GM21717 (cell line): Measurements from ENCODE around the gene EPHA10.
"Not testable (repeated sequence)": the region's sequence is repeated elsewhere in the genome, so short reads cannot be mapped to it uniquely, and the experiment has no call there.

Experiments used
- ATAC-seq: cut with Tn5 transposase; IDR thresholded peaks from one replicate; pipeline ENCODE4 v1.9.1; 2021; ENCODE audit warnings: mild to moderate bottlenecking, moderate library complexity; ENCODE audit not compliant: unreplicated experiment

The EPHA10 gene

DNA sequence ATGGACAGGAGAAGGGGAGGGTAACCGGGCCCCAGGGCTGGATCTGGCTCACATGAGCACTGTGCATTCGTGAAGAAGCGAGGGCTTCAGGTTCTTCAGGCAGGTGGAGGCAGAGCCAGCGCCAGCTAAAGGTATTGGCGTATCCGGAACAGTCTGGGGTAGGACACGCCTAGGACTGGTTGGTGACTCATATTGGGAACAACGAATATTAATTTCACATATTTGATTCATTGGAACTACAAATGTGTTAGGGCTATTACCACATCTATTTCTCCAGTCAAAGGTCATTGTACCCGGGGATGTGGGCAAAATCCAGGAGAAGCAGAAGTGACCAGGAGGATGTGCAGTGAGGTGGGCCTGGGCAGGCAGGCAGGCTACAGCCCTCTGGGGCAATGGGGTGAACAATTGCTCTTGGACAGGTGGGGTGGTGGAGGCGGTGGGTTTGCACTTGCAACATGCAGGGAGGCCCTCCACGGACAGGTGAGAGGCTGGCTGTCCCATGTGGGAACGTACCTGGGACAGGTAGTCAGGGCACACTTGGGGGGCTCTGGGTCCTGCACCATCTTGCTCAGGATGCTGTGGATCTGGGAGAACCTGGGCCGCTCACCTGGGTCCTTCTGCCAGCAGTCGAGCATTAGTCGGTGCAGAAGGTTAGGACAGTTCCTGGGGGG lies 45.9 kb downstream of the EPHA10 start:
- ATAC-seq = no peak

- ATAC-seq = no peak
These were observed 46.6 kb downstream of the EPHA10 start for GRCh38 chr1:37718181-37718900.

GRCh38 chr1:37717631-37718030 lies 47.3 kb downstream of the EPHA10 start:
- ATAC-seq = no peak

DNA sequence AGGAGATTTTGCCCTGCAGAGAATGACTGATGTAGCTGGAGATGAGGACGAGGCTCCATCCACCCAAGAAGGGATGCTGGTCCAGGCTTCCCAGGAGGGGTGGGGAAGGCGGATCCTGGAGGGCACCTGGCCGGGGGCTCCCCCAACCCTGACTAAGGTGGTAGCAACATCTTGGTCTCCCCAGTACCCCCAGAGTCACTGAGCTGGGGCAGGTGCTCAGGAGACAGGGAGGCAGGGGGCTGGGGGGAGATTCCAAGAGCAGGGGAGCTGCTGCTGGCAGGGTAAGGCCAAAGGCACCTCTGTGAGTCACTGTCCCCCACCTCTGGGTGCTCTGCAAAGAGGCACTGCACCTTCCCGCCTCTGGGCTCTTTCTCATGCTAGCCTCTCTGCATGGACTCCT lies 48.6 kb downstream of the EPHA10 start:
- no peak for ATAC-seq

DNA sequence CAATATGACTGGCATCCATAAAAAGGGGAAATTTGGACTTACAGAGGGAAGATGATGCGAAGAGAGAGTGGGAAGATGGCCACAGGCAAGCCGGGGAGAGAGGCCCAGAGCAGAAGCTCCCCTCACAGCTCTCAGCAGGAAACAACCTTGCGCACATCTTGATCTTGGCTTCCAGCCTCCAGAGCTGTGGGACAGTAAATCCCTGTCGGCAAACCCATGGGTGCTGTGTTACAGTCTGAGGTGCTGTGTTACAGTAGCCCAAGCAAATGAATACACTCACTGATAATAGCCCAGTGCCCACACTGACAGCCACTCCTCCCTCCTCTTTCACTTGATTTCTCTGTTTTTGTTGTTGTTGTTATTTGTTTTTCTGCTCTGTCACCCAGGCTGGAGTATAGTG lies 50.2 kb downstream of the EPHA10 start:
- ATAC-seq = no peak

- ATAC-seq = no peak
These were observed 50.7 kb downstream of the EPHA10 start for GRCh38 chr1:37714226-37714625.

DNA sequence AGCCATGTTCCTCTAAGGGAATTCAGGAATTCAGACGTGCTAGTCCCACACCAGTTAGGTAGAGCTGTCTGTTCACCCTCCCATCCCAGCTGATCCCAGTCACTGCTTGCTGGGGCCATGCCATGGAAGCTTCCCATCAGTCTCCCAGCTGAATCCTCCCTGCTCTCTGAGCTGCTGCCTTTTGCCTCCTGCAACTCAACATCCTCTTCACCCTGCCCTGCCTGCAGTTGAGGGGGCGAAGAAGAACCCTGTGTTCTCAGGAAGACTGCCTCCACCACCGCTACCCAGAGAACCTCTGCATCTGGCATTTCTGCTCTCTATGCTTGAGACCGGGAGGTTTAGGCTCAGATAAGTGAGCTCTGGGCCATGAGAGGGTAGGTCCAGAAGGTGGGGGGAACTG lies 56.4 kb downstream of the EPHA10 start:
- no peak for ATAC-seq

DNA sequence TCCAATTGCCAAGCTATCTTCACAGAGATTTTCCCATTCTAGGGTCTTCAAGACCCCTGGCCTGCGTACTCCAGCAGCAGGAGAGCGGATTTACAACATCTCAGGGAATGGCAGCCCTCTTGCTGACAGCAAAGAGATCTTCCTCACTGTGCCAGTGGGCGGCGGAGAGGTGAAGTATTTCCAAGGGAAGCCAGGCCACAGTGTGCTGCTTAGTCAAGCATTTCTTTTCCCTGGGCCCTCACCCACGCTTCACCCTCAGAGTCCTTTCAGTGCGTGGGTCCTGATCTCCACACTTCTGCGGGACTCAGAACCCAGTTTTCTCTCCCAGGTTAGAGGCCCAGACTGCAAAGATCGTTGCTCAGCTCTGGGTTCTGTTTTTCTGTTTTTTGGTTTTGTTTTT lies 59.5 kb downstream of the EPHA10 start:
- ATAC-seq = no peak

DNA sequence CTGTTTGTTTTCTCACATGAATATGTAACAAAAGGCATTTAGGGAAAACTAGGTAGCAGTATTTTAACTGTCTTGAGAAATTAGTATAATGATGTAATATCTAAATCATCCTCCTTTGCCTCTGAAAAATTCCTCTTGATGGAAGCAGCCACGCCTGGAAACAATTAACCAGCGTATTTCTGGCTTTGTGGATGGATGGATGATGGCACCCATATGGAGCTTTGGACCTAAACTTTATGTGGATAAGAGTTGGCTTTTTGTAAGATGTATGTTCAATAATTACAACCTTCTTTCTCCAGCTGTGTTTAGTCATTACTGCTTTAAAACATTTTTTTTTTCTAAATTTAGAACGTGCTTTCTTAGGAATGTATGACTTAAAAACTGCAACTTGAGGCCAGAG lies 60.0 kb downstream of the EPHA10 start:
- ATAC-seq = no peak

- no peak for ATAC-seq
These were observed 61.9 kb downstream of the EPHA10 start for GRCh38 chr1:37703061-37703460.

GRCh38 chr1:37701051-37701450 lies 63.9 kb downstream of the EPHA10 start:
- ATAC-seq = no peak

DNA sequence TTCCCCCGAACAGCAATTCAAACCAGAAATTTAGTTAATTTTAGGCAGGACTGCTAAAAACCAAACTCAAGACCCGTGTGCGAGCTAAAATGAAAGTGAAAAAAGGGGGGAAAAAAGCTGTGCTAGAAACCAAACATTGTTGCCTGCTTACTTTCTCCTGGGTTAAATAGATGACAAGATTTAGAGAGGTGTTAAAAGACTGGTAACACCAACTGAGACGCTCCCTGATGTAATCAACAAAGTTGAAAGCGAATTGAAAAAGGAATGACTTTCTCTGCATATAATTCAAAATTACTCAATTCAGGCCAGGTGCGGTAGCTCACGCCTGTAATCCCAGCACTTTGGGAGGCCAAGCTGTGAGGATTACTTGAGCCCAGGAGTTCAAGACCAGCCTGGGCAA lies 65.8 kb downstream of the EPHA10 start:
- ATAC-seq = no peak

- no peak for ATAC-seq
These were observed 67.2 kb downstream of the EPHA10 start for GRCh38 chr1:37697737-37698136.

DNA sequence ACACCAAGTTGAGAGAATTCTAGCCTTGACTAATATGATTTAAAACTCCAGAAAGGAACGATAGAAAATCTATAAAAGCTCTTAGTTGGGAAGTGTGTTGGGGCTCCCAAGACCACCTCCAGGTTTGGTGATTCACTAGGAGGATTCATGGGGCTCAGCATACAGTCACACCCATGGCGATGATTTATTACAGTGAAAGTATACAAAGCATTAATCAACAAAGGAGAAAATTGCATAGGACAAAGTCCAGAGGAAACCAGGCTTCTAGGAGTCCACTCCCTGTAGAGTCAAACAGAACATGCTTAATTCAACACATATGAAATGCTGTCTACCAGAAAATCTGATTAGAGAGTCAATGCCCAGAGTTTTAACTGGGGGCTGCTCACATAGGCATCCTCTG lies 67.8 kb downstream of the EPHA10 start:
- ATAC-seq = no peak

- no peak for ATAC-seq
These were observed 72.1 kb downstream of the EPHA10 start for GRCh38 chr1:37692834-37693175.

- ATAC-seq = peak; percentile 71
These were observed 72.7 kb downstream of the EPHA10 start, which contains the start of gene CDCA8 for GRCh38 chr1:37692078-37692833. Gene CDCA8 (plus strand): TSS chr1:37692516. CDS start chr1:37692691, 175 bp downstream.

GRCh38 chr1:37691497-37692077 lies 73.3 kb downstream of the EPHA10 start:
- ATAC-seq = peak; percentile 13

DNA sequence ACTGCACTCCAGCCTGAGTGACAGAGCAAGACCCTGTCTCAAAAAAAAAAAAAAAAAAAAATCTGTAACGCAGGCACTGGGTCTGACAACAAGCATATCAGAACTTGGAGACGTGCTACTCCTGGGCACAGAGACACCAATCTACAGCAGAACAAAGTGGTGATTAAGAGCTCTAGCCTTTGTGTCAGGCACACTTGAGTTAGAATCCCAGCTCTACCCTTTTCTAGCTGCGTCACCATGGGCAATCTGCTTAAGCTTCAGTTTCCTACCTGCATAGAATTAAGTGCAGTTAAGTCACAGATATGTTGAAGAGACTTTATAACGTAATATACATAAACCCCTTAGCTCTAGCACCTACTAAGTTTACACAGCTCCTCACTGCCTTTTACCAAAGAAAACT lies 76.0 kb downstream of the EPHA10 start:
- no peak for ATAC-seq

GRCh38 chr1:37687764-37688163 lies 77.2 kb downstream of the EPHA10 start:
- ATAC-seq = not testable (repeated sequence)

GRCh38 chr1:37685722-37686121 lies 79.2 kb downstream of the EPHA10 start:
- no peak for ATAC-seq

DNA sequence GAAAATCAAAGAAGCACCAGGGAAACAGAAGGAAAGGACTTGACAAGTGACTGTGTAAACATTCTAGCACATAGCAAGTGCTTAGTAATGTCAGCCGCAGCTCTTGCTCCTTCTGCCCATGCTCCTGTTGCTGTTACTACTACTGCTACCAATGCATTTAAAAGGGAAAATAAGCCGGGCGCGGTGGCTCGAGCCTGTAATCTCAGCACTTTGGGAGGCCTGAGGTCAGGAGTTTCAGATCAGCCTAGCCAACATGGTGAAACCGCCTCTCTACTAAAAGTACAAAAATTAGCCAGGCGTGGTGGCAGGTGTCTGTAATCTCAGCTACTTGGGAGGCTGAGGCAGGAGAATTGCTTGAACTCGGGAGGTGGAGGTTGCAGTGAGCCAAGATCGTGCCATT lies 80.7 kb downstream of the EPHA10 start:
- ATAC-seq = not testable (repeated sequence)
